Amniotic stem cell (primary cell): ENCODE results near the gene NEU4.
"Not testable (repeated sequence)": the region's sequence is repeated elsewhere in the genome, so short reads cannot be mapped to it uniquely, and the experiment has no call there.

Experiments used
- DNase-seq: peaks from one replicate; lab custom pipeline; 2025; lab: John Stamatoyannopoulos, UW

Gene NEU4

DNA sequence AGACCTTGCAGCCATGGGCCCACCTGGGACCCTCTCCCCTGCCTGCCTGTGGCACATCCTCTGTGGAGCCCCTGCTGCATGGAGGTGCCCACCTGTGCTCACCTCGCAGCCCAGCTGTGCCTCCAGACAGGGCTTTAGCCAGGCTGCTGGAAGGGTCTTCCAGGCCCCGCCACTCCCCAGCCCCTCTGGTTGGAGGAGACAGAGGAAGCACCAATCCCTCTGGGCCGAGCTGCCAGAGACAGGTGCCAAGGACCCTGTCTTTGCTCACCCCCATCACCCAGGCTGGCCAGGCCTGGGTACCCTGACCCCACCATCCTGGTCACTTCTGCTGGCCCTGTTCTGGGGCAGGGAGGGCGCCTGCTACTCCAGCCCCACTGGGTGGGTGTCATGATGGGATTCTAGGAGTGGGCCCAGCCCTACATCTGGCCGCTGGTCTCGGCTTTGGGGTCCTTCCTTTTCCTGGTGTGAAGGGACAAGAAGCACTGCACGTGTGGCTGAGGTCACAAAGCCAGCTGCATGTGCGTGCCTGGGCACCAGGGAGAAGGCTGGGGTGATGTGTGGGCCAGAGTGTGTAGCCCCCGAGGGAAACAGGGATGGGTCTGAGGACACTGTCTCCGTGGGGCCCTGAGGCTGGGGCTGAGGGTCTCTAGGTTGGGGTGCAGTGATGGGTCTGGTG lies 9.3 kb upstream of the NEU4 start:
- DNase-seq: no peak

DNA sequence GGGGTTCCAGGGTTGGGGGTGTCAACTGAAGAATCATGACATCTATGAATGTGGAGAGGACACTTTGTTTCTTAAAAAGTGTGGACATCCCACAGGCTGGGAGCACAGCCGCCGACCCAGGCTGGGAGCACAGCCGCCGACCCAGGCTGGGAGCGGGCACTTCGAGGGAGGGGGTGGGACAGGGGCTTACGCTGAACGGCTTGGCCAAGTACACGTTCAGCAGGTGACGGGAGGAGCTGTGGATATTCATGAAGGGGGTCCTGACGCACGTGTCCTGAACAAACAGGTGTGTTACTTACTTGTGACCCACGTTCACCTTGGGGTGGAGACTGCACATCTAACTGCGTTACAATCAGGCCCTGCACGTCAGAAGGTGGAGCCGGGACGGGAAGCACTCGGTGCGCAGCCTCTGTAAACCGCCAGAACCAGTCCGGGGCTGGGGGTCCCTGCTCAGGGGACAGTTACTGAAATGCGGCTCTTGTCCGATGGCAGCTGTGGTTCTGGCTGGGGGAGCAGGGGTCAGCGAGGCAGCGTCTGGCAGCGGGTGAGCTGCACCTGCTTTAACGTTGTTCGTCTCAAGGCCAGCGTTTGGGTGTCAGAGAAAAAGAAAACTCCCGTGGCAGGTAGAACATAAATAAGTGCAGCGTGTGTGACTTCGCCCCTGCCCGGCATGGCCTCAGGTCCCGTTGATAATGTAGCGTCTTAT lies 8.6 kb upstream of the NEU4 start:
- DNase-seq: not testable (repeated sequence)

DNA sequence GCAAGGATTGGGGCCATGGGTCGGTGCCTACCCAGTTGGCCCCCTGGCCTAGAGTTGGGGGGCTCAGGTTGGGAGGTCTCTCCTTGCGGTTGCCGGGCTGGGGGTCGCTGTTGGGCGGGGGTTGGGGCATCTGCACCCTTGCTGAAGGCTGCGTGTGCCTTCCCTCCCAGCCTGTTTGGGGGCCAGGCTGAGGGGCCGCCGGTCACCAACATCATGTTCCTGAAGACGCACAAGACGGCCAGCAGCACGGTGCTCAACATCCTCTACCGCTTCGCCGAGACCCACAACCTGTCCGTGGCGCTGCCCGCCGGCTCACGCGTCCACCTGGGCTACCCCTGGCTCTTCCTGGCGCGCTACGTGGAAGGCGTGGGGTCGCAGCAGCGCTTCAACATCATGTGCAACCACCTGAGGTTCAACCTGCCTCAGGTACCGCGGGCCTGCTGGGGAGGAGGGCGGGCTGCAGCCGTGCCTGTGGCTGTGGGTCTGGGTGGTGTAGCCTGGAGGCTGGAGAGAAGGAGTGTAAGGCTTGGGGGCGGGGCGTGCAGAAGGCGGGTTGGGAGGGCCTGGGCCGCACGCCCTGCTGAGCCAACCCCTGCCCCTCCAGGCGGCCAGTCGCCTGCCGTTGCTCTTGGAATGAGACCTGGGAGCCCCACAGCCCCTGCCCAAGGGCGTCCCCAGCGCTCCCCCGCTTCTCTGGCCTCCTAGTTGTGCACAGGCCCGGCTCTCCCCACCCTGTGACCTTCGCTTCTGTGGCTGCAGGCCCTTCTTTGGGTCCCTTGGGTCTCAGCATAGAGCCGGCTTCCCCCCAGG lies 7.2 kb upstream of the NEU4 start:
- DNase-seq: no peak

DNA sequence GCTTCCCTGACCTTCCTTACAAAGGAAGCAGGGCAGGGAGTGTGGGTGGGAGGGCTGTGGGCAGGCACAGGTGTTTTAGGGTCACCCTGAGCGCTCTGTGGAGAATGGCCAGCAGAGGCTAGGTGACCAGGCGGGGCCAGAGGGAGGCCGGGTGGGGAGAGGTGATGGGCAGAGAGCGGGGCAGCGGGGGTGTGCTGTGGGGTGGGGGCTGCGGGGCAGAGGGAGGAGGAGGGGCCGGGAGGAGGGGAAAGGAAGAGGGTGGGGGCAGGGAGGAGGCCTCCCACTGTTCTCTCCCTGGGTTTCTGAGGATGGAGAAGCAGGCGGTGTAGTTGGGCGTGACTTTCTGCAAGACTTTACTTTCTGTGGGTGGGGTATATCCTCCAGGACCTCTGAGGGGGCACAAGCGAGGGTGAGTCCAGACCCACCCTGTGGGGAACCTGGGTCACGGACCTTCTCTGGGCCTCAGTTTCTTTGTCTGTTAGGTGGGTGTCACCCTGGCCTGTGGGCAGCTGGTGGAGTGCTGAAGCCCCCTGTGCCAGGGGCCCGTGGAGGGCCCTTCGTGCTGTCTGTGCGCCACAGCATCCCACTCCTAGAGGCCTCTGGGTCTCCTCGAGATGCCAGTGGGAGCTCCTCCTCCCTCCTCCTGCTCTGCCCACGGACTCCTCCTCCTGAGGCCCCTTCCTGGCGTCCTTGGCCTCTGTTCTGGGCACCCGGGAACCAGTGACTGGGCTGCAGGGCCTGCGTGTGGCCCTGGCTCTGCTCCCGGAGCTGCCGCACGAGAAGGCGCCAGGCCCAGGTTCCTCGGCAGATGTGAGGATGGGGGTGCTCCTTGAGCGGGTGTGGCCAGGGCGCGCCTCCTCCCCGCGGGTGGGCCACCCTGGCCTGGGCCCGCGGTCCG lies 6.3 kb upstream of the NEU4 start:
- DNase-seq: no peak

DNA sequence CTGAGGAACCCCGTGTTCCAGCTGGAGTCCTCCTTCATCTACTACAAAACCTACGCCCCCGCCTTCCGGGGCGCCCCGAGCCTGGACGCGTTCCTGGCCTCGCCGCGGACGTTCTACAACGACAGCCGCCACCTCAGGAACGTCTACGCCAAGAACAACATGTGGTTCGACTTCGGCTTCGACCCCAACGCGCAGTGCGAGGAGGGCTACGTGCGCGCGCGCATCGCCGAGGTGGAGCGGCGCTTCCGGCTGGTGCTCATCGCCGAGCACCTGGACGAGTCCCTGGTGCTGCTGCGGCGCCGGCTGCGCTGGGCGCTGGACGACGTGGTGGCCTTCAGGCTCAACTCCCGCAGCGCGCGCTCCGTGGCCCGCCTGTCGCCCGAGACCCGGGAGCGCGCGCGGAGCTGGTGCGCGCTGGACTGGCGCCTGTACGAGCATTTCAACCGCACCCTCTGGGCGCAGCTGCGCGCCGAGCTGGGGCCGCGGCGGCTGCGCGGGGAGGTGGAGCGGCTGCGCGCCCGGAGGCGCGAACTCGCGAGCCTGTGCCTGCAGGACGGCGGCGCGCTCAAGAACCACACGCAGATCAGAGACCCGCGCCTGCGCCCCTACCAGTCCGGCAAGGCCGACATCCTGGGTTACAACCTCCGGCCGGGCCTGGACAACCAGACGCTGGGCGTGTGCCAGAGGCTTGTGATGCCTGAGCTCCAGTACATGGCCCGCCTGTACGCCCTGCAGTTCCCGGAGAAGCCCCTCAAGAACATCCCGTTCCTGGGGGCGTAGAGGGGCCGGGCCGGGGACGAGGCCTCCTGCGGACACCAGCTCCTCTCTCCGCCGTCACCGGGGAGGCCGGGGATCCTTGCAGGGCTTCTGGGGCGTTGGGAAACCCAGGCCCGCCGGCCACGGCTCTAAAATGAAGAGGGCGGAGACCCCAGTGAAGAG lies 5.3 kb upstream of the NEU4 start:
- DNase-seq: no peak

DNA sequence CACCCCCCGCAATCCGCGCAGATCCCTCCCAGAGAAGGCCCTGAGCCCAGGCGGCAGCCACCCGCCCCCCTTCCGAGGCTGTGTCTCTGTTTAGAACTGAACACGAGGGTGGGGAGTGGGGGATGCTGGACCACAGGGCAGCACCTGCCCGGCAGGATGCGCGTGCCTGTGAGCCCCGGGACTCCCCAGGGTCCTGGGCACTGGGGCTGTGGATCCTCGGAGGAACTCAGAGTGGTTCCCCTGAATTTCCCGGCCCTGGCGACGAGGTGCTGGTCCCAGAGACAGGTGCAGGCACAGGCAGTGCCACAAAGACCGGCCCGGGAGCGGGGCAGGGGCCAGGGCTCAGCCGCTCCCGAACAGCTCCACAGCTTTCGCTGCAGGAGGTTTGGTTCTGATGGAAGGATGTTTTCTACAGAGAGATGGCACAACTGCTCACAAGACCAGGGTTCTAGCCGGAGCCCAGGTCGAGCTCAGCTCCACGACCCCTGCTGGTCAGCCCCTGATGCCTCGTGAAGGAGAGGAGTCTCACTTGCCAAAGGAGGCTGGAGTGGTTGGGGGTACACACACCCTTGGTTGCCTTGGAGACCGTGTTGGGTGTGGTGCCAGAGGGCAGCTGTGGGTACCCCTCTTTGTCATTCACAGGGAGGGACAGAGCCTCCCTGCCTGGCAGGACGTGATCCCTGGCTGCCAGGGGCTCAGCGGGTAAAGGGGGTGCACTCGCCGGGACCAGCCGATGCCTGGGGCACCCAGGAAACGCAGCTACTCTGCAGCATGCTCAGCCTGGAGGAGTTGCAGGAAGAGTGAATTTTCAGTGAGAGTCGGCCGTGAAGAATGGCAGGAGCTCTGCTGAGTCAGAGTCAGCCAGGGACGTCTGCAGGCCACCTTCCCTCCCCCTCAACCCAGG lies 4.4 kb upstream of the NEU4 start:
- DNase-seq: no peak

DNA sequence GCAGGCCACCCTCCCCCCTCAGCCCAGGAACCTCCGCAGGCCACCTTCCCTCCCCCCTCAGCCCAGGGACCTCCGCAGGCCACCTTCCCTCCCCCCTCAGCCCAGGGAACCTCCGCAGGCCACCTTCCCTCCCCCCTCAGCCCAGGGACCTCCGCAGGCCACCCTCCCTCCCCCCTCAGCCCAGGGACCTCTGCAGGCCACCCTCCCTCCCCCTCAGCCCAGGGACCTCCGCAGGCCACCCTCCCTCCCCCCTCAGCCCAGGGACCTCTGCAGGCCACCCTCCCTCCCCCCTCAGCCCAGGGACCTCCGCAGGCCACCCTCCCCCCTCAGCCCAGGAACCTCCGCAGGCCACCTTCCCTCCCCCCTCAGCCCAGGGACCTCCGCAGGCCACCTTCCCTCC lies 2.8 kb upstream of the NEU4 start:
- DNase-seq: not testable (repeated sequence)

DNA sequence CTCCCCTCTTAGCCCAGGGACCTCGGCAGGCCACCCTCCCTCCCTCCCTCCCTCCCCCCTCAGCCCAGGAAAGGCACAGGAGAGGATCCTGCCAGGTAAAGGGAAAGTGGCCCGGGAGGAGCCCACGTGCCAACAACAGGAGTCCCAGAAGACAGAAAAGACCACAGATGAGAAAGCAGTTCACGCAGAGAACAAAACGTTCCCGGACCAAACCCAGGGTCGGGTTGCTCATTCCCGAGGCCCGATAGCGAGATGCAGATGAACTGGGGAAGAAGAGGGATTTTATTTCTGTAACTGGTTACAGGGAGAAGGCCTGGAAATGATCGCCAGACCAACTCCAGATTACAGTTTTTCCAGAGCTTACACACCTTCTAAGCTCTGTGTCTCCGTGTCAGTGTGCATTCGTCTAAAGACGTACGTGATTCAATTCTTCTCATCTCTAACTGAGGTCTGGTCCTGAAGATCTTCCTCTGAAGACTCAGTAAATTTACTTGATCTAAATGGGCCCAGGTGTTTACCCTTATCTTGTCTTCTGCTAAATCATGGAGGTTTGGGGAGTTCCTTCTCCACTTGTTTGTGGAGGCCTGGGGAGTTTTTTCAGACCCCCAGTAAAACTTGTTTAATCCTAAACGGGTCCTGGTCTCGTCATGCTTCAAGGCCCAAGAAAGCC lies 807 bp upstream of the NEU4 start:
- no peak for DNase-seq

DNA sequence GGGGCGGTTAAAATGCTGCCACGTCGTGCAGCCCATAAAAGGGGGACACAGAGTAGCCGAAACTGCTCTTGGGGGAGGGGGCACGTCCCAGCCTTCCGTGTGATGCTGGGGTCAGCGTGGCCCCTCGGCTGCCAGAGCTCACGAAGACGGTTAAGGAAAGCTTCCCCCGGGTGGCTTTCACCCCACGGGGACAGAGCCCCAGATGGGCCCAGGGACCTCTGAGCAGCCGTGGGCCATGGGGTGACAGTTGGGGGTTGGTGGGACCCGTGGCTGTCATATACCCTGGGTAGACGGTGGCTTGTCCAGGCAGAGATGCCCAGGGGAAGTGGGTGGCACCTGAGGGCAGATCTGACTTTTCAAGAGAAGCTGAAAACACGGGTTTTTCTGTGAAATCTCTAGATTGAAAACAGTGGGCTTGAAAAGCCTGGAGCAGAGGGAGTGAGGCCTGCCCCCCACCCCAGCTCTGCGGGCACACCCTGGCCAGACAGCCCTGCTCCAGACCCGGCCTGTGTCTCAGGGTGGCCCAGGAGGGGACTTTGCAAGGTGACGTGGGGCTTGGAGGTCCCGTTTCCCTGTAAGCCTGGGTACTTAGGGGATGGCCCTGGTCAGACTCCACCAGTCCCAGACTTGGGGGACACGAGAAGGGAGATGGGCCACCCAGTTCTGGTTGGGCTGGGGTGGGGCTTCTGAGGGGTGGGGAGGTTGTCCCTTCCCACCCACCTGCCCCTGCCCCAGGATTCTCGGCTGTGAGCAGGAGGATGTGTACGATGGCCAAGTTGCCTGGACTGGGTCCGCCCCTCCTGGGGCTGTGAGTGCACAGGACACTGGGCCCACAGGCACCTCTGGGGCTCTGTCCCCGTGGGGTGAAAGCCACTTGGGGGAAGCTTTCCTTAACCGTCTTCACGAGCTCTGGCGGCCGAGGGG lies 652 bp downstream of the NEU4 start:
- no peak for DNase-seq

DNA sequence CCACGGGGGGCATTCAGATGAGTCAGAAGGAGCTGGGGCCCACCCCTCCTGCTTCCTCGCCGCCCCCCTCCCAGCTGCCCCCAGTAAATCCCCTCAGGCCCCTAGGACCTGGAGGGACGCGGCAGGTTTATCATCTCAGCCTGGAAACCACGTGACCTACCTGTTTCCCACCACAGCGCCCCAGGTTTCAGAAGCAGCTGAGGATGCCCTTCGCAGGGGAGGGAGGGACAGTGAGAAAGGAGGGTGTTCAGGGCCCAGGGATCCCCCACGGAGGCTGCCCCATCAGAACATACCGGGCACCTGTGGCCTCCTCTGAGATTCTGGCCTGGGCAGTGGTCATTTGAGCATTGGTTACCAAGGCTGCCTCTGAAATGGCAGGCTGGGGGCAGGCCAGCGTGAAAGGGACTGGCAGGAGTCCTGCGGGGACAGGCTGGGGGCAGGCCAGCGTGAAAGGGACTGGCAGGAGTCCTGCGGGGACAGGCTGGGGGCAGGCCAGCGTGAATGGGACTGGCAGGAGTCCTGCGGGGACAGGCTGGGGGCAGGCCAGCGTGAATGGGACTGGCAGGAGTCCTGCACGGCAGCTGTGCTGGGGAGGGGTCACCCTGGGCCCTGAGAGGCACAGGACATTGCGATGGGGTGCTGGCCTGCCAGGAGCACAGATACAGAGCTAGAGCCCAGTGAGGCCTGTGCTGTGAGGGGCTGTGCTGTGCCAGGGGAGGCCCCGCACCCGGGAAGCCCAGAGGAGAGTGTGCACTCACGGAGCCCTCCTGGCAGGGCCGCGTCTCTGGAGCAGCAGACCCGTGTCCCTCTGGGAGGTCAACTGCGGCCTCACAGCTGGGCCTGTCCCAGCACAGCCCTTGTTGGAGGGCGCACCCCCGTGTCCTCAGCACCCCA lies 1.6 kb downstream of the NEU4 start:
- DNase-seq: no peak

DNA sequence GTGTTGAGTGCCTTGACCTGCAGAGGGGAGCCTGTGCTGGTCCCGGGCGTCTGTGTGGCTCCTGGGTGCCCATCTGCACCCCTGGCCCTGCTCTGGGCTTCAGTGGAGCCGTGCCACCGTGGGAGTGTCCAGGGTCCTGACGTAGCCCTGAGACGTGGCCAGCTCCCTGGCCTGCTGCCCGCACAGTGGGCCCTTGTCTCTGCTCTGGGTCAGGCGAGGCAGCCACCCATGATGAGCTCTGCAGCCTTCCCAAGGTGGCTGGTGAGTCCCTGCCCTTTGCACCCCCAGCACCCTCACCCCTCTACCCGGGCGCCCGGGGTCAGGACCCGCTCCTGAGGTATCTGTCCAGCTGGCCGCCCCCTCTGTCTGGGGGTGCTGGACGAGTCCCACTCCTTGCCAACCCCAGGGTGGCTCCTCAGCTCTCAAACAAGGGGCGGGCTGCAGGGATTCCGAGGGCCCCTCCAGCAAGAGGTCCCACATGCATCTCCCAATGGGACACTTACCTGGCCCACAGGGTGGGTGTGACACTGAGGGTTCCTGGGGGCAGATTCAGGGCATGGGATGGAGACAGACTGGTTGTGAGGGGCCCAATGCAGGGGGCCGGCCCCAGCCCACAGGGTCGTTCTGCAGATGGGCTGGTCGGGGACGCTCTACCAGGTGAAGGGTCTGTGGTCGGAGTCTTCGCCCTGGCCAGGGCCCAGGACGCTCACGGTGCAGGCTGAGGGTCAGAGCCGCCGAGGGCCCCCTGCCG lies 2.4 kb downstream of the NEU4 start:
- no peak for DNase-seq

DNA sequence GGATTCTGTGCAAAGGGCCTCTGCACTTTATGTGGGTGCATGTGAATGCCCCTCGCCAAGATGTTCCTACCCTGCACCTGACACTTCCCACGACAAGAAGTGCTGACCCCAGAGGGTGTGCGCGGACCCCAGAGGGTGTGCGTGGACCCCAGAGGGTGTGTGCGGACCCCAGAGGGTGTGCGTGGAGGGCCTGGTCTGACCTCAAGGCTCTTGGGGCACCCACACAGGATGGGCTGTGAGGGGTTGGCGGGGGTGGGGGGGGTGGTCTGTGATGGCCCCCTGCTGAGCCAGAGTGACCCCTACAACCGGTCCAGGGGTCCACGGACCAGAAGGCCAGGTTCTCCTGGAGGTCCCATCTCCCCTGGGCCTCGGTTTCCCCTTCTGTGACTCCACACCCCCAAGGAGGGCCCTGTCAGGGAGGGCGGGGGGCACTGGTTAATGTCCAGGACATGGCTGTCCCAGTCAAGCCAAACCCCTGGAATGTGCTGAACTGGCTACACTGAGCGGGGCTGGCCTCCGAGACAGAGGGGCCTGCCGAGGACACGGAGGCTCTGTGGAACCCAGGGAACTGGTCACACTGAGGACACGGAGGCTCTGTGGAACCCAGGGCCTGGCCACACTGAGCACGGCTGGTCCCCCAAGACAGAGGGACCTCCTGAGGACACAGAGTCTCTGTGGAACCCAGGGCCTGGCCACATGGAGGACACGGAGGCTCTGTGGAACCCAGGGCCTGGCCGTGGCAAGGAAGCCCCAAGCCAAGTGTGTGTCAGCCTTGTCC lies 3.1 kb downstream of the NEU4 start:
- no peak for DNase-seq

DNA sequence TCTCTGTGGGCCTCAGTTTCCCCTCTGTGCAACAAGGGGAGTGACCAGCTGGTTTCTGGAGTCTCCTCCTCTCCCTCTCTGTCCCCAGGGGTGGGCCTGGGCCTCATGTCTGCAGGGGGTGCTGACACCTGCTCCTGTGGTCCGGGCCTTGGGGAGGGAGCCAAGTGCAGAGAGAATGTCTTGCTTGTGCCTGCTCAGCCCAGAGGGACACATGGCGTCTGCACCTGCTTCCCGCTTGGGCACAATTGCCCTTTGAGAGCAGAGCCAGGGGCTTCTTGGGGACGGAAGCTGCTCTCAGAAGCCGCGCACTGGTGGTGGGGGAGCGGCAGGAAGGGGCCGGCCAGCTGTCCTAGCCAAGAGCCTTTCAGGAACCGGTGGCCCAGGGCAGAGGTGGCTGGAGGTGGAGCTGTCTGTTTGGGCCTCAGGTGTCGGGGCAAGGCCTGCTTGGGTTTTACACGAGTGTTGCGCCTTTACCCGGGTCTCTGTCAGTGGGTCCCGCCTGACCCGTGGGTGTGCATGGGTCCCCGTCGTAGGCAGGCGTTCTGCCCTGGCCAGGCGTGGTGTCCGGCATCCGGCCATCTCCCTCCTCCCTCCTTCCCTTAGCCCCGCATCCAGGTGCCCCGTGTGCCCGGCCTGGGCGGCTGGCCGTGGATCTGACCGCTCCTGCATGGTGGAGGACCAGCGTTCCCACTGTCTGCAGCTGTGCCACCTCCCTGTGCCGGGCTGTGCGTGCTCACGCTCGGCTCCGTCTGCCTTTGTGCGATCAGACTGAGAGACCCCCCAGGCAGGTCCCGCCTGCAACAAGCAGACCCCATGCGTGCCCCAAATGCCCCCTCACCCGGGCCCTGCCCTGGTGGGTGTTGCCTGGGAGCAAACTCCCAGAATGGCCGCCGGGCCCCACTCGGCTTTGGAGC lies 4.0 kb downstream of the NEU4 start:
- no peak for DNase-seq

DNA sequence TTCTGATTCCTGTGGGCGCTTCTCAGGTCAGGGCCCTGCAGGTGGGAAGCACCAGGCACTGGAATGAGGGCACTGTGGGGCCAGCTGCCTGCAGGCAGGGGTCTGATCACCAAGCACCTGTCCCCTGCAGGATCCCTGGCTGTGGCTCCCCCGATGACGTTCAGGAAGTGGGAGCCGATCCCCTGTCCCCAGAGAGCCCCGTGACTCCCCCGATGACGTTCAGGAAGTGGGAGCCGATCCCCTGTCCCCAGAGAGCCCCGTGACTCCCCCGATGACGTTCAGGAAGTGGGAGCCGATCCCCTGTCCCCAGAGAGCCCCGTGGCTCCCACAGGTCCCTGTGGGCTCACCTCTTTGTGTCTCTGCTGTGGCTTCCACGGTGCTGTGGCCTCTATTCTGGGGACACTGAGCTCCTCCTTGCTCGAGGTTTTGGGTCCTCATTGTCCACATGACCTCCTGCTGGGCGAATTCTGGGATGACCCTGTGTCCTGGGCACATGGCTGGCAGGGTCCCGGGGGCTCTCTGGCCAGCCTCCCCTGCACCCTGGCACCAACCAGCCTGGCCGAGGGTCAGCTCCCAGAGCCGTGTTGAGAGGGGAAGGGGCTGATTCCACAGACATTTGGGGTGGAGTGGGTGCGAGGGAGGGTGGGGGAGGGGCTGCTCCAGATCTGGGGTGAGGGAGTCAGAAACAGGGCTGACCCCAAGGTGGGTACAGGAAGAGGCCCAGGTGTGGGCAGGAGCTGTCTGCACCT lies 4.8 kb downstream of the NEU4 start:
- no peak for DNase-seq
